NB4 (cell line): Measurements from ENCODE around the gene PRPF8.

ENCODE experiments used
- CTCF ChIP-seq: IDR thresholded peaks from one replicate; pipeline ENCODE4 v1.5.1; 2012; ENCODE audit warnings: low read depth, low read length
- MAX ChIP-seq: IDR thresholded peaks from 2 replicates; pipeline ENCODE4 v1.6.1; 2011; ENCODE audit warnings: low read depth, low read length

GRCh38 chr17:1733759-1734158 is 49.1 kb upstream of the PRPF8 start:
- TF ChIP-seq CTCF (no peak), MAX (no peak)
